GM12878 (cell line): Measurements from ENCODE around the gene ARL6IP5.

Source experiments
- FOXM1 ChIP-seq: IDR thresholded peaks from 2 replicates; pipeline ENCODE4 v1.6.1; 2012; ENCODE audit warnings: low read depth, mild to moderate bottlenecking, inconsistent platforms, low read length, moderate library complexity
- GABPA ChIP-seq: IDR thresholded peaks from 2 replicates; pipeline ENCODE4 v1.6.1; 2014; ENCODE audit warnings: antibody characterized with exemption, low read depth, mild to moderate bottlenecking, inconsistent platforms
- NFIC ChIP-seq: IDR thresholded peaks from 2 replicates; pipeline ENCODE4 v1.6.1; 2012; ENCODE audit warnings: low read depth, mild to moderate bottlenecking, inconsistent platforms, low read length, moderate library complexity
- PAX8 ChIP-seq: fragments of 450-650 bp; IDR thresholded peaks from 2 replicates; pipeline ENCODE4 v1.6.1; 2017; ENCODE audit warnings: mild to moderate bottlenecking, moderate library complexity
- POLR2A ChIP-seq: IDR thresholded peaks from 2 replicates; pipeline ENCODE4 v1.6.1; 2011; ENCODE audit warnings: low read depth, mild to moderate bottlenecking, low read length
- STAT1 ChIP-seq: fragments of 450-650 bp; conservative IDR thresholded peaks from 2 replicates; pipeline ENCODE4 v1.6.1; 2014; ENCODE audit warnings: antibody characterized with exemption, mild to moderate bottlenecking
- TAF1 ChIP-seq: IDR thresholded peaks from 2 replicates; pipeline ENCODE4 v1.6.1; 2011; ENCODE audit warnings: mild to moderate bottlenecking, low read depth, low read length, borderline replicate concordance
- YBX1 ChIP-seq: fragments of 450-650 bp; IDR thresholded peaks from 2 replicates; pipeline ENCODE4 v1.6.1; 2016; ENCODE audit warnings: antibody characterized with exemption
- ZNF274 ChIP-seq: IDR thresholded peaks from one replicate; pipeline ENCODE4 v1.8.0; 2011; ENCODE audit not compliant: insufficient read length, insufficient read depth
- TF ChIP-seq, protein P1 (sequence below): IDR thresholded peaks from 2 replicates; pipeline ENCODE4 v1.6.1; 2012; ENCODE audit warnings: mild to moderate bottlenecking, low read depth, low read length
- TF ChIP-seq, protein P2 (sequence below), 3 experiments: IDR thresholded peaks in 2 of 3; conservative IDR thresholded peaks in 1 of 3; 2 replicates each; pipeline ENCODE4 v1.5.1; 2011; ENCODE audit warnings: low read depth in 3 of 3, low read length in 3 of 3, mild to moderate bottlenecking in 3 of 3, control low read depth in 2 of 3, moderate library complexity in 2 of 3, inconsistent platforms in 1 of 3, mixed read lengths in 1 of 3; ENCODE audit not compliant: control insufficient read depth in 2 of 3, insufficient read depth in 1 of 3; ENCODE audit errors: extremely low read depth in 1 of 3

DNA sequence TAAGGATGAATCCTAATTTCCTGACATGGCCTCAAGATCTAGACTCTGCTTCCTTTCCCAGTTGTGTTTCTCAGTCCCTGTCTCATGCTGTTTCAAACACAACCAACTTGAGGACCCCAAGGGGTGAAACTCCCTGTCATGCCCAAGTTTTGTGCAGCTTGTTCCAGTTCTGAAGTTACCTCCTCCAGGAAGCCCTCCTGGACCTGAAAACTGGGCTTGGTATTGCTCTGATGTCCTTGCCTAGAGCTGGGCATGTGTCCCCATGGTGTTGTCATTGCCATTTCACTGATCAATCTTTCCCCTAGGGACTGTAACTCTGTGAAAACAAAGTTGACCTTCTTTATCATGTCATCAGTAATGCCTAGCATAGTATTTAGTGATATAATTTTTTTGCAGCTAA is 43.8 kb downstream of the ARL6IP5 start:
- TF ChIP-seq GABPA (no peak), FOXM1 (no peak), STAT1 (no peak), YBX1 (no peak), PAX8 (no peak), ZNF274 (no peak), NFIC (no peak), TAF1 (no peak), POLR2A (no peak)
- TF ChIP-seq, protein P1, sequence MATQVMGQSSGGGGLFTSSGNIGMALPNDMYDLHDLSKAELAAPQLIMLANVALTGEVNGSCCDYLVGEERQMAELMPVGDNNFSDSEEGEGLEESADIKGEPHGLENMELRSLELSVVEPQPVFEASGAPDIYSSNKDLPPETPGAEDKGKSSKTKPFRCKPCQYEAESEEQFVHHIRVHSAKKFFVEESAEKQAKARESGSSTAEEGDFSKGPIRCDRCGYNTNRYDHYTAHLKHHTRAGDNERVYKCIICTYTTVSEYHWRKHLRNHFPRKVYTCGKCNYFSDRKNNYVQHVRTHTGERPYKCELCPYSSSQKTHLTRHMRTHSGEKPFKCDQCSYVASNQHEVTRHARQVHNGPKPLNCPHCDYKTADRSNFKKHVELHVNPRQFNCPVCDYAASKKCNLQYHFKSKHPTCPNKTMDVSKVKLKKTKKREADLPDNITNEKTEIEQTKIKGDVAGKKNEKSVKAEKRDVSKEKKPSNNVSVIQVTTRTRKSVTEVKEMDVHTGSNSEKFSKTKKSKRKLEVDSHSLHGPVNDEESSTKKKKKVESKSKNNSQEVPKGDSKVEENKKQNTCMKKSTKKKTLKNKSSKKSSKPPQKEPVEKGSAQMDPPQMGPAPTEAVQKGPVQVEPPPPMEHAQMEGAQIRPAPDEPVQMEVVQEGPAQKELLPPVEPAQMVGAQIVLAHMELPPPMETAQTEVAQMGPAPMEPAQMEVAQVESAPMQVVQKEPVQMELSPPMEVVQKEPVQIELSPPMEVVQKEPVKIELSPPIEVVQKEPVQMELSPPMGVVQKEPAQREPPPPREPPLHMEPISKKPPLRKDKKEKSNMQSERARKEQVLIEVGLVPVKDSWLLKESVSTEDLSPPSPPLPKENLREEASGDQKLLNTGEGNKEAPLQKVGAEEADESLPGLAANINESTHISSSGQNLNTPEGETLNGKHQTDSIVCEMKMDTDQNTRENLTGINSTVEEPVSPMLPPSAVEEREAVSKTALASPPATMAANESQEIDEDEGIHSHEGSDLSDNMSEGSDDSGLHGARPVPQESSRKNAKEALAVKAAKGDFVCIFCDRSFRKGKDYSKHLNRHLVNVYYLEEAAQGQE: no peak
- TF ChIP-seq, protein P2, sequence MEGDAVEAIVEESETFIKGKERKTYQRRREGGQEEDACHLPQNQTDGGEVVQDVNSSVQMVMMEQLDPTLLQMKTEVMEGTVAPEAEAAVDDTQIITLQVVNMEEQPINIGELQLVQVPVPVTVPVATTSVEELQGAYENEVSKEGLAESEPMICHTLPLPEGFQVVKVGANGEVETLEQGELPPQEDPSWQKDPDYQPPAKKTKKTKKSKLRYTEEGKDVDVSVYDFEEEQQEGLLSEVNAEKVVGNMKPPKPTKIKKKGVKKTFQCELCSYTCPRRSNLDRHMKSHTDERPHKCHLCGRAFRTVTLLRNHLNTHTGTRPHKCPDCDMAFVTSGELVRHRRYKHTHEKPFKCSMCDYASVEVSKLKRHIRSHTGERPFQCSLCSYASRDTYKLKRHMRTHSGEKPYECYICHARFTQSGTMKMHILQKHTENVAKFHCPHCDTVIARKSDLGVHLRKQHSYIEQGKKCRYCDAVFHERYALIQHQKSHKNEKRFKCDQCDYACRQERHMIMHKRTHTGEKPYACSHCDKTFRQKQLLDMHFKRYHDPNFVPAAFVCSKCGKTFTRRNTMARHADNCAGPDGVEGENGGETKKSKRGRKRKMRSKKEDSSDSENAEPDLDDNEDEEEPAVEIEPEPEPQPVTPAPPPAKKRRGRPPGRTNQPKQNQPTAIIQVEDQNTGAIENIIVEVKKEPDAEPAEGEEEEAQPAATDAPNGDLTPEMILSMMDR (IDR thresholded peaks at IDR 0.05 in 2 of 3, conservative IDR thresholded peaks at IDR 0.05 in 1 of 3; ENCODE audit: control insufficient read depth in 2 of 3, extremely low read depth in 1 of 3, insufficient read depth in 1 of 3, low read depth in 3 of 3, low read length in 3 of 3): no peak
